Activated T-helper 1 cell treated with anti-CD3 and anti-CD28 coated beads, Interleukin-12 subunit alpha, Interleukin-12 subunit beta, Interleukin-2, Interleukin-4 antibody, amounts not matched to agents 30 ng/mL and 10 ng/mL and 1 ng/mL, durations not matched to agents 14 hours and 24 hours and 36 hours (primary cell): Measurements from ENCODE around the gene TMEM53. TPM values are rescaled to one million over a fixed set of nuclear protein-coding genes. Genes with fewer than 3 reads are reported as not detected.
A peak's percentile ranks its signal among the peaks of the same experiment; 100 is the strongest.

Source experiments
- DNase-seq: peaks from one replicate; pipeline ENCODE4 v3.0.0; 2021; ENCODE audit warnings: low spot score
- H3K27ac Mint-ChIP-seq: one replicate; pipeline ENCODE4 v1.8.0; 2021; ENCODE audit warnings: mild to moderate bottlenecking, mixed read lengths
- H3K27me3 Mint-ChIP-seq: one replicate; pipeline ENCODE4 v1.8.0; 2022; ENCODE audit warnings: mild to moderate bottlenecking, moderate library complexity, mixed read lengths; ENCODE audit not compliant: insufficient read depth
- H3K36me3 Mint-ChIP-seq: one replicate; pipeline ENCODE4 v1.8.0; 2021; ENCODE audit warnings: low read depth, mixed read lengths
- H3K4me1 Mint-ChIP-seq: one replicate; pipeline ENCODE4 v1.8.0; 2021; ENCODE audit warnings: low read depth, mixed read lengths
- H3K4me3 Mint-ChIP-seq: one replicate; pipeline ENCODE4 v1.8.0; 2021; ENCODE audit warnings: mild to moderate bottlenecking, moderate library complexity, mixed read lengths
- H3K9me3 Mint-ChIP-seq: one replicate; pipeline ENCODE4 v1.8.0; 2021; ENCODE audit warnings: mixed read lengths
- intact Hi-C: fragments of 100-400 bp; cut with micrococcal nuclease; formaldehyde crosslinking; loops from one replicate; pipeline ENCODE4 v1.15.1; 2024
- total RNA-seq: library from RNA; stranded (reverse); gene quantifications from 2 replicates; pipeline ENCODE4 v1.2.3, GENCODE V29; 2022

Gene TMEM53
- total RNA-seq, 1 donor from 2014 or later: 6.6 TPM

- Mint-ChIP-seq H3K9me3 (no peaks in the 10 kb centered on the region), H3K36me3 (peaks cover 2% of the 10 kb centered on the region), H3K27ac (no peak overlapping the region), H3K4me1 (peaks cover 26% of the 10 kb centered on the region), H3K27me3 (no peaks in the 10 kb centered on the region), H3K4me3 (no peak overlapping the region)
- intact Hi-C loops: no loop called here
- no peak for DNase-seq
Measured at GRCh38 chr1:44694863-44695478, 20.7 kb upstream of the TMEM53 start.

DNA sequence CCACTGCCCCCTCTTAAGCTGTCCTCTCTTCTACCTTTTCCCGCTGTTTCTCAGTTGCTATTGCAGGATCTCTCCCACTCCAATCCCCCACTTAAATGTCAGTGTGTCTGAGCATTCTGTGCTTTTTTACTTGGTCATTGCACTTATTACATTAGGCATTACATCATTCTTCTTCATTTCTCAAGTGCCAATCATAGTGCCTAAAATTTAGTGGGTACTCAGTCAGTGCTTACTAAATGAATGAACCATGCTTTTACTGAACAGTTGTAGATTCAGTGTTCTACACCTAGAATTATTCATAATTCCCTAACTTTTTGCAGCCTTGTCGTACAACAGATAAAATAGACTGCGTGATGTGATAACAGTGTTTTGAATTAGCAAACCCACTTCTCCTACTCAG lies 19.6 kb upstream of the TMEM53 start:
- Mint-ChIP-seq H3K27me3 (no peaks in the 10 kb centered on the region), H3K9me3 (no peaks in the 10 kb centered on the region), H3K27ac (peak overlapping the region; percentile 26), H3K4me3 (no peak overlapping the region), H3K4me1 (peaks cover 26% of the 10 kb centered on the region), H3K36me3 (peaks cover 2% of the 10 kb centered on the region)
- intact Hi-C loops: no loop called here
- DNase-seq: no peak

GRCh38 chr1:44693159-44693558 lies 18.9 kb upstream of the TMEM53 start:
- DNase-seq: no peak
- no peak overlapping the region for H3K4me3 Mint-ChIP-seq

GRCh38 chr1:44689447-44689765 lies 15.1 kb upstream of the TMEM53 start:
- peaks cover 2% of the 10 kb centered on the region for H3K36me3 Mint-ChIP-seq
- H3K9me3 Mint-ChIP-seq: no peaks in the 10 kb centered on the region
- H3K4me3 Mint-ChIP-seq: no peak overlapping the region

More at GRCh38 chr1:44693159-44693558, 18.9 kb upstream of the TMEM53 start:
- Mint-ChIP-seq H3K27ac (no peak overlapping the region), H3K36me3 (peaks cover 2% of the 10 kb centered on the region), H3K9me3 (no peaks in the 10 kb centered on the region), H3K4me1 (peaks cover 26% of the 10 kb centered on the region), H3K27me3 (no peaks in the 10 kb centered on the region)
- intact Hi-C loops: no loop called here

GRCh38 chr1:44688760-44689446 lies 14.6 kb upstream of the TMEM53 start:
- Mint-ChIP-seq H3K9me3 (no peaks in the 10 kb centered on the region), H3K27ac (no peak overlapping the region), H3K4me1 (peaks cover 21% of the 10 kb centered on the region), H3K4me3 (no peak overlapping the region), H3K27me3 (no peaks in the 10 kb centered on the region), H3K36me3 (peaks cover 2% of the 10 kb centered on the region)
- DNase-seq: no peak
- intact Hi-C loops: no loop called here

More at GRCh38 chr1:44689447-44689765, 15.1 kb upstream of the TMEM53 start:
- intact Hi-C loops: no loop called here
- DNase-seq: no peak
- H3K27me3 Mint-ChIP-seq: no peaks in the 10 kb centered on the region
- peaks cover 19% of the 10 kb centered on the region for H3K4me1 Mint-ChIP-seq
- H3K27ac Mint-ChIP-seq: no peak overlapping the region

DNA sequence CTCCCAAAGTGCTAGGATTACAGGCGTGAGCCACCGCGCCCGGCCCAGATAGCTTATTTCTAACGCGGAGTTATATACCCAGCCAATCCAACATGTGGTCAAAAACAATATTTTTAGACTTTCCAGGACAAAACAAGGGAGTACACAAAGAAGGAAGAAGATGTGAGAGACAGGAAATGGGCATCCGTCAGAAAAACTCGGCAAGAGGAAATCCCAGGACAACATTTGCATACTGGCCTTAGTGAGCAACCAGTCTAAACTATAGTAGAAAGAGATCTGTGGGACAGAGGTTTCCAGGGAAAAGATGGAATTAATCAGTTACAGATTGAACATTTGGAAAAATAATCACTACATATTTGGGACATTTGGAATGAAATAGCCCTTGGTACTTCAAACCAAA lies 11.6 kb upstream of the TMEM53 start:
- intact Hi-C loops: no loop called here
- no peaks in the 10 kb centered on the region for H3K36me3 Mint-ChIP-seq
- H3K4me1 Mint-ChIP-seq: peaks cover 9% of the 10 kb centered on the region

GRCh38 chr1:44685218-44685617 lies 10.9 kb upstream of the TMEM53 start:
- intact Hi-C loops: no loop called here
- no peaks in the 10 kb centered on the region for H3K27me3 Mint-ChIP-seq
- H3K9me3 Mint-ChIP-seq: no peaks in the 10 kb centered on the region
- DNase-seq: no peak
- no peaks in the 10 kb centered on the region for H3K36me3 Mint-ChIP-seq
- H3K27ac Mint-ChIP-seq: no peak overlapping the region
- peaks cover 9% of the 10 kb centered on the region for H3K4me1 Mint-ChIP-seq
- H3K4me3 Mint-ChIP-seq: no peak overlapping the region

More for the DNA sequence above, 11.6 kb upstream of the TMEM53 start:
- Mint-ChIP-seq H3K9me3 (no peaks in the 10 kb centered on the region), H3K27ac (no peak overlapping the region), H3K4me3 (no peak overlapping the region), H3K27me3 (no peaks in the 10 kb centered on the region)
- DNase-seq: no peak

DNA sequence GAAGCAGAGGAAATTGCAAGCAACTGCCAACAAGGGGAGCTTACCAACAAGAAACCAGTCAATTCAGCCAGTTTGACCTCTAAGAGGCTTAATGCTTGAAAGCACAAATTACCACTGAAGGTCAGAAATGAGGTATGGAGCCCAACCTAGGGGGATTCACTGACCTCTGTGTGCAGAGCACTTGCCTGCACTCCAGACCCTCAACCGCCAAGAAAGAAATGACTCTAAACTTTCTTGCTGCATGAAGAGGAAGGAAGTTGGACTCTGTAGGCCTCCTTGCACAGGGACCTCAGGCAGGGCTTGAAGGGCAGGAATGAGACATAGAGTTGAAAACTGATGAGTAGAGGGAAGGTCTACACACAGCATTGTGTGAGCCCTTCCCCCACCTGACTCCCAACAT lies 10.2 kb upstream of the TMEM53 start:
- no peak overlapping the region for H3K27ac Mint-ChIP-seq
- no peak overlapping the region for H3K4me3 Mint-ChIP-seq
- H3K36me3 Mint-ChIP-seq: no peaks in the 10 kb centered on the region
- intact Hi-C loops: no loop called here
- no peaks in the 10 kb centered on the region for H3K9me3 Mint-ChIP-seq
- H3K27me3 Mint-ChIP-seq: no peaks in the 10 kb centered on the region
- no peak for DNase-seq
- H3K4me1 Mint-ChIP-seq: peaks cover 9% of the 10 kb centered on the region

DNA sequence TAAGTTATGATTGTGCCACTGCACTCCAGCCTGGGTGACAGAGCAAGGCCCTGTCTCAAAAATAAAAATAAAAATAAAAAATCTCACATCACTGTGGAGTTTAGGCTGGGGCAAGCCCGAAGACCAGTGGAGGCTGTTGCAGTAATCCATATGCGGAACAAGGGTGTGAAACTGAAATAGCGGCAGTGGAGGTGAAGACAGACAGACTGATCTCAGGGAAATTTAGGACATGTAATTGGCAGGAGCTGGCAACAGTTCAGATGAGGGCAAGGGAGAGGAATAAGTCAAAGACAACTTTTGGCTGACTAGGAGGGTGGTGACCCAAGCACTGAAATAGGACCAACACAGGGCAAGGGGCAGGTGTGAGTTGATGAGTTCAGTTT lies 8.6 kb upstream of the TMEM53 start:
- no peak overlapping the region for H3K27ac Mint-ChIP-seq
- no peaks in the 10 kb centered on the region for H3K36me3 Mint-ChIP-seq

DNA sequence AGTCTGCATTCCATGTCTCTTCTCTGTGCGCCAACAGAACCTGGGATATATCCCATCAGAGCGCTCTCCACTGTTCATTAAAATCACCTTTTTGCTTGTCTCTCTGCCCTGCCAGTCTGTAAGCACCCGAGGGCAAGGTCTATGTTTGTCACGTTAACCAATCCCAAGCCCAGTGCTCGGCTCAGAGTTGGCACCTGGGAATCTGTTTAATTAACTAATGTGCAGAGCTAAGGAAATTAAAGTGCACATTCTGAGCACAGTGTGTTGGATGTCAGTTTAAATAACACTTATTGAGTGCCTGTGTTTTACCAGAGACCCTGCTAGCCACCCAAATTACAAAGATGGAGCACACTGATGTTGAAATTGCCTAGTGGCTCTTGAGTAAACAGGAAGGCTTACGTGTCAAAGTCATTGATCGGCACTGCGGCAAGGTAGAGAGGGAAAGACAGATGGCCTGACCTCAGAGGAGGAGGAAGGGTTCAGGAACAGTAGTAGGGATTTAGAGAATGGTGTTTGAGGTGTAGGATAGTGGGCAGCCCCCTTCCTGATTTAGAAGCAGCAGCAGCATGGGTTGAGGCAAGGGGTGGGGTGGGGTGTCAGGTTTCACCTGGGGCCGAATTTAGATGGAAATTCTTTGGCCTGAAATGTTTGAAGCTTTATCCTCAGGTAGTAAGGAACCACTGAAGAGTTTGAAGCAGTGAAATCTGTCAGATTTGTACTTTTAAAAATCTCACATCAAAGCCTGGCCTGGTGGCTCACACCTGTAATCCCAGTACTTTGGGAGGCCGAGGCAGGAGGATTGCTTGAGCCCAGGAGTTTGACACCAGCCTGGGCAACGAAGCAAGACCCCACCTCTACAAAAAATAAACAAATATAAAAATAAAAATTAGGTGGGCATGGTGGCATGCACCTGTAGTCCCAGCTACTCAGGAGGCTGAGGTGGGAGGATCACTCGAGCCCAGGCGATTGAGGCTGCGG lies 7.9 kb upstream of the TMEM53 start:
- Mint-ChIP-seq H3K27ac (no peak overlapping the region), H3K27me3 (no peaks in the 10 kb centered on the region), H3K9me3 (no peaks in the 10 kb centered on the region), H3K4me1 (peaks cover 9% of the 10 kb centered on the region), H3K36me3 (no peaks in the 10 kb centered on the region), H3K4me3 (no peak overlapping the region)
- no peak for DNase-seq
- intact Hi-C loops: no loop called here

More for the DNA sequence above, 8.6 kb upstream of the TMEM53 start:
- Mint-ChIP-seq H3K9me3 (no peaks in the 10 kb centered on the region), H3K4me3 (no peak overlapping the region), H3K27me3 (no peaks in the 10 kb centered on the region), H3K4me1 (peaks cover 9% of the 10 kb centered on the region)
- no peak for DNase-seq
- intact Hi-C loops: no loop called here

DNA sequence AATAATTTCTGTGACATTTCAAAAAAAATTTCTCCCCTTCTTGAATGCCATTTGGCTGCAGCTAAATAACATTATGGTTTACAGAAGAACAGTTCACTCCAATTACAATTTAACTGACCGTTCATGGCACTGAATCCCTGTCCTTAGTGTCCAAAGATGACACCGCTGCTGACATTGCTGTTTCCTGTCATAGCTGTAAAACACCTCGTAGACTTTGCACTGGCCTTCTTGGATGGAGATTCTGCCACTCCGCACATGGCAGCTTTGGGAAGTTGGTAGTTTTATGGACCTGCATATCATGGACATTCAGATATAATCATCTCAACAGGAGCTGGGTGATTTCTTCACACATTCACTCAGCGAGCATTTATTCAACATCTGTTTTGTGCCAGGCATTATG lies 5.2 kb upstream of the TMEM53 start:
- H3K27ac Mint-ChIP-seq: no peak overlapping the region
- intact Hi-C loops: no loop called here
- H3K9me3 Mint-ChIP-seq: no peaks in the 10 kb centered on the region
- DNase-seq: no peak
- H3K36me3 Mint-ChIP-seq: no peaks in the 10 kb centered on the region
- peaks cover 10% of the 10 kb centered on the region for H3K4me1 Mint-ChIP-seq
- no peak overlapping the region for H3K4me3 Mint-ChIP-seq
- no peaks in the 10 kb centered on the region for H3K27me3 Mint-ChIP-seq

DNA sequence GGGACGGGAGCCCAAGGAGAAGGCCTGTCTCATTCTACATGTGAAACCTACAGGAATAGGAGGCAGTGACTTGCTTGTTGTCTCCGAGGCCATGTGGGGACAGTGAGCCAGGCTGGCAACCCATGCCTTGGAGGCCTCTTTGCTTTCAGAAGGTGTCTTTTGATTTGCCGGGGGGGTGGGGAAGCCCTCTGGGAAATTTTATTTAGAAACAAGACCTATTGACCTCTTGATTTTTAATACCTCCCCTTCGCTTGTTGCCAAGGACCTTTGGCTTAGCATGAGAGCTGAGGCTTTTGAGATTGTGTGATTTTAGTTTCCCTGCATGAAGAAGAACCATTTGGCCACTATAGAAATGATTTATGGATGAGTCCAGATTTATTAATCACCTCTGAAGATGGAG lies 4.3 kb upstream of the TMEM53 start:
- DNase-seq: no peak
- Mint-ChIP-seq H3K27ac (no peak overlapping the region), H3K9me3 (no peaks in the 10 kb centered on the region), H3K4me3 (no peak overlapping the region), H3K36me3 (no peaks in the 10 kb centered on the region), H3K4me1 (peaks cover 10% of the 10 kb centered on the region), H3K27me3 (no peaks in the 10 kb centered on the region)
- intact Hi-C loops: no loop called here

DNA sequence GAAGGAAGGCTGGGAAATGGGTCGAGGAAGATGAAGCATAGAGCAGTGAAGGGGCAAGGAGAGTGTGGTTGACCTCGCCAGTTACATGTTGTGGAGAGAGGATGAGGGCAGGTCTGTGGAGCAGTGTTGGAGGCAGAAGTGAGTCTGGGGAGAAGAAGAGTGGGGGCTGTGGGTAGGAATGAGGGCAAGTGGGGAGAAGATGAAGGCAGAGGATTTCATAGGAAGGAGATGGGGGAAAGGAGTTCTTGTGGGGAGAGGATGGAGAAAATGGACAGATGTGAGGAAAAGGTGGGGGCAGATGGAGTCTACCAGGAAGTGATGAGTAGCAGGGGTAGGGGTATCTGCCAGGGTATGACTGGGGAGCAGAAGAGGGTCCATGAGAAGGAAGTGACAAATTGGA lies 3.8 kb upstream of the TMEM53 start:
- intact Hi-C loops: no loop called here
- H3K27ac Mint-ChIP-seq: no peak overlapping the region
- no peak overlapping the region for H3K4me3 Mint-ChIP-seq
- DNase-seq: no peak
- H3K9me3 Mint-ChIP-seq: no peaks in the 10 kb centered on the region
- H3K27me3 Mint-ChIP-seq: no peaks in the 10 kb centered on the region
- H3K36me3 Mint-ChIP-seq: no peaks in the 10 kb centered on the region
- peaks cover 15% of the 10 kb centered on the region for H3K4me1 Mint-ChIP-seq
